Stimulated activated naive CD8-positive, alpha-beta T cell treated with anti-CD3 and anti-CD28 coated beads, Interleukin-15, Interleukin-2, amounts not matched to agents 100 ng/mL and 50 ng/mL, for 24 hours (primary cell): Measurements from ENCODE around the gene GPX5.
"Not testable (repeated sequence)": the region's sequence is repeated elsewhere in the genome, so short reads cannot be mapped to it uniquely, and the experiment has no call there.

ENCODE experiments used
- H3K27ac Mint-ChIP-seq: one replicate; pipeline ENCODE4 v1.8.0; 2021; ENCODE audit warnings: mild to moderate bottlenecking, mixed read lengths
- H3K27me3 Mint-ChIP-seq: one replicate; pipeline ENCODE4 v1.8.0; 2021; ENCODE audit warnings: mixed read lengths
- H3K36me3 Mint-ChIP-seq: one replicate; pipeline ENCODE4 v1.8.0; 2021; ENCODE audit warnings: low read depth, mixed read lengths
- H3K4me1 Mint-ChIP-seq: one replicate; pipeline ENCODE4 v1.8.0; 2021; ENCODE audit warnings: low read depth, mixed read lengths
- H3K4me3 Mint-ChIP-seq: one replicate; pipeline ENCODE4 v1.8.0; 2021; ENCODE audit warnings: mild to moderate bottlenecking, mixed read lengths
- H3K9me3 Mint-ChIP-seq: one replicate; pipeline ENCODE4 v1.8.0; 2021; ENCODE audit warnings: mixed read lengths

GPX5 gene

DNA sequence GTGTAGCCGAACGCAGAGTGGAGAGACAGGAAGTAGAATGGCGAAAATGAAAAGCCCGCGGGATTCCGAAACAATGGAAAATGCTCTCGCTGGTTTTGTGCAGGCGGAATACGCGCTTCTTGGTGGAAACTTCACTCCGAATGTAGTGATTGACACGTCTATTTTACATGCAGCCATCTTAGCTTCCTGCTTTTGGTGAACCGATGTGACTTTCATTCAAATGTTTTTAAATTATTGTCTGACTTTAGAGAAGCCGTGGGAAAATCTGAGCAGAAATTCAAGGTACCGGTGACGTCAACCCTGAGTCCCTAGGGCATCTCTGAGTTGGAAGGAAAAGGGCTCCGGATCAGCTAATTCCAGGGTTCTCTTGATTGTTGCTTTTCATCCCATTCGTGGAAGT, 11.4 kb downstream of the GPX5 start:
- H3K36me3 Mint-ChIP-seq: no peaks in the 10 kb centered on the region
- peaks cover 14% of the 10 kb centered on the region for H3K4me1 Mint-ChIP-seq
- no peak overlapping the region for H3K27ac Mint-ChIP-seq
- H3K4me3 Mint-ChIP-seq: peak overlapping the region; percentile 71
- H3K9me3 Mint-ChIP-seq: peaks cover 10% of the 10 kb centered on the region
- peaks cover 73% of the 10 kb centered on the region for H3K27me3 Mint-ChIP-seq

DNA sequence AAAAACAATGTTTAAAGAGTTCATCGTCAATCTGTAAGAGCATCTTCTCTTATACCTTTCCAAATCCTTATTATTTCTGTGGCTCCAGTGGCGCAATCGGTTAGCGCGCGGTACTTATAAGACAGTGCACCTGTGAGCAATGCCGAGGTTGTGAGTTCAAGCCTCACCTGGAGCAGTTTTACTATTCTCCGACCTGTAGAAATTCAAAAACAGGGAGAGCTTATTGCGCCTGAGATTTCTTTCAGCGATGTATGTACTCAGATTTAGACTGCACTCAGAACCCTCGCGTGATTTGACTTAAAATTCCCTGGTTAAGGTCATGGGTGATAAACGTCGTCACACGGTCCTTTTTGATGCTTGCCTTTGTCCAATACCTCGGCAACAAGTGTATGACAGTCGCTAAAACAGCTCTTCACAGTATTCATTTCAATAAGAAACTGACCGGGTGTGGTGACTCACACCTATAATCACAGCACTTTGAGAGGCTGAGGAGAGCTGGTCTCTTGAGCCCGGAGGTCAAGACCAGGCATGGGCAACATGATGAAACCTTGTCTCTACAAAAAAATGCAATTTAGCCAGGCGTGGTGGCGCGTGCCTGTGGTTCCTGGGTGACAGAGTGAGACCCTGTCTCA, 11.9 kb downstream of the GPX5 start:
- no peaks in the 10 kb centered on the region for H3K36me3 Mint-ChIP-seq
- peak overlapping the region; percentile 40 for H3K27ac Mint-ChIP-seq
- H3K4me3 Mint-ChIP-seq: peak overlapping the region; percentile 71
- peaks cover 10% of the 10 kb centered on the region for H3K9me3 Mint-ChIP-seq
- H3K4me1 Mint-ChIP-seq: peaks cover 19% of the 10 kb centered on the region
- H3K27me3 Mint-ChIP-seq: peaks cover 78% of the 10 kb centered on the region

DNA sequence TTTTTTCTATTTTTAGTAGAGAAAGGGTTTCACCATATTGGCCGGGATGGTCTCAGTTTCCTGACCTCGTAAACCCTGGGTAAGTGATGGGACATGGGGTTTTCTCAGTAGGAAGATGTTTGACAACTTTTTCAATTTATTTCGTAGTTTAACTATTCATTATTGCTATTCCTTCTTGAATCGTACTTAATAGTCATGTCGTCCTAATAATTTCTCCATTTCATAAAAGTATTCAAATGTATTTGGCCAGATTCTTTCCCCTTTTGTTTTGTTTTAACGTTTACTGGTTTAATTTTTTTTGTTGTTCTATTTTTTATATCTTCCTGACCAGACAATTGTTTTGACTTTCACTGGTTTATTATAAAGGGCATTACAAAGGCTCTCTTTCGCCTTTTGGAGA, 16.3 kb downstream of the GPX5 start:
- H3K27me3 Mint-ChIP-seq: peaks cover 77% of the 10 kb centered on the region
- no peak overlapping the region for H3K27ac Mint-ChIP-seq
- peaks cover 30% of the 10 kb centered on the region for H3K4me1 Mint-ChIP-seq

DNA sequence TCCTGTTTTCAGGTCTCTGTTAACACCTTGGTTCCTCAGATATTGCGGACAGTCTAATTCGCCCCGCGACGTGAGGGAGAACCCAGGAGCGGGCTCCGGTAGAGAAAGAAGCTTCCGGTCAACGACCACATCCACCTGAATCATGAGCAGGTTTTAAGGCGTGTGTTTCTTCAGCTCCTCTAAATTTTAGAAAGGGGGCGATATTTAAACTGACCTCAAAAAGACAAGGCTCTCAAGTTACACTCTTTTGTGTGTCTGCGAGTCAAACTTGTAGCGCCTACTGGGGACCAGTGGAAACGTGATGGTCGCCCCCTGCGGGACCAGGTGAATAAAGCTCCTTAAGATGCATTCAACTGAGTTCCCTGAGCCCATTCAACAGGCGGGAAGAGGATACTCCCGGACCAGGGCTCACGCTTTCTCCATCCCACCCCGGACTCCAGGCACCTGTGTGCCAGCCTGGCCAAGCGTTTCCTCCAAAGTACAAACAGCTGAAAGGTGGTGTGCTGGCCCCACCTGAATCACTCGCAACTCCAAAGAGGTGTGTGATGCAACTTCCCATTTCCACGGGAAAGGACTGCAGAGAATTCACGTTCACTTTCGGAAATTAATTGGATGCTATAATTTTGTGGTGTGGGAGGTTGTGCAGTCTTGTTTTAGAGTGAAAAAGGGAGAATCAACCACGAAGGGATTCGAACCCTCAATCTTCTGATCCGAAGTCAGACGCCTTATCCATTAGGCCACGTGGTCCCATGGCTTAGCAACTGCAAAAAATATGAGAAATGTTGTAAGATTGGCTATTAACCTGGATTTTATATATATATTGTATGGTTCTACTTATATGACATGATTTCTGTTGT, 17.0 kb downstream of the GPX5 start:
- peaks cover 10% of the 10 kb centered on the region for H3K9me3 Mint-ChIP-seq
- H3K36me3 Mint-ChIP-seq: no peaks in the 10 kb centered on the region
- H3K4me1 Mint-ChIP-seq: peaks cover 24% of the 10 kb centered on the region
- H3K4me3 Mint-ChIP-seq: peak overlapping the region; percentile 68
- H3K27ac Mint-ChIP-seq: peak overlapping the region; percentile 86
- peaks cover 78% of the 10 kb centered on the region for H3K27me3 Mint-ChIP-seq

More for the DNA sequence above, 16.3 kb downstream of the GPX5 start:
- Mint-ChIP-seq H3K4me3 (peak overlapping the region; percentile 68), H3K9me3 (peaks cover 10% of the 10 kb centered on the region), H3K36me3 (no peaks in the 10 kb centered on the region)

DNA sequence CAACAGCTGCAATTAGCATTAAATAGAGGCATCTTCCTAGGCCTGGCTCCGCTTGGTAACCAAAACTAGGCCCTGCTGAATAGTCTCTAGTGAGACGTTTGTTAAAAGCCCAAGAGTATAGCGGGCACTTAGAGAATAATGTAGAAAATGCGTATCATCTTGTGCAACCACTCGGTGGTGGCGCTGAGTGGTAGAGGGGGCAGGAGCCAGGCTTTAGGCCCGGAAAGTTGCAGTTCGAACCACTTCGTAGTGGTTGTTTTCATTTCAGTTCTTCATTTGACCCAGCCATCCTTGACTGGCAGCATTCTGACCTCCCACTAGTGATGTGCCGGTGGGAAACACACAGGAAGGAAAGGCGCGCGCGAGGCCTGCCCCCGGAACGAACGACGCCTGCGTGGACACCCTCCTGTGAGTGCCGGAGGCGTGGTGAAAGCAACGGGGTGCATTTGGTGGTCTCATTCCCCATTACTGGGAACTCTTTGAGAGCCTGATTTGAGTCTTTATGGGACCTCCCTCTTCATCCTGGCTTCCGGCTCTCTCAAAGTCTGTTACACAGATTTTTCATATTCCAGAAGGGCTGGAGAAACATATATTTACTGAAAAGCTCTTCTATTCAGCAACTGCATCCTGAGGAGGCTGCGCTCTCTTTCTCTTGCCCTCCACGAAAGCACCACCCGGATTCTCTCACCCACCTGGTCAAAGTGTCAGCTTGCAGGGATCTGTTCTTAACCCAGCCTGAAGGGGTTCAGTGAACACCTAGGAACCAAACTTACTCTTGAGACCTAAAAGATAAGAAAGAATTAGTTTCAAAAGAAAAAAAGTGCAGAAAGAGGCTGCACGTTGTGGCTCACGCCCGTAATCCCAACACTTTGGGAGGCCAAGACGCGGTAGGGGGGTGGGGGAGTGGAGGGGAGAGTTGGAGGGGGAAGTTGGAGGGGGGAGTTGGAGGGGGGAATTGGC, 18.2 kb downstream of the GPX5 start:
- no peaks in the 10 kb centered on the region for H3K36me3 Mint-ChIP-seq
- peaks cover 24% of the 10 kb centered on the region for H3K4me1 Mint-ChIP-seq
- peaks cover 77% of the 10 kb centered on the region for H3K27me3 Mint-ChIP-seq
- H3K9me3 Mint-ChIP-seq: peaks cover 10% of the 10 kb centered on the region
- H3K27ac Mint-ChIP-seq: no peak overlapping the region
- peak overlapping the region; percentile 68 for H3K4me3 Mint-ChIP-seq

DNA sequence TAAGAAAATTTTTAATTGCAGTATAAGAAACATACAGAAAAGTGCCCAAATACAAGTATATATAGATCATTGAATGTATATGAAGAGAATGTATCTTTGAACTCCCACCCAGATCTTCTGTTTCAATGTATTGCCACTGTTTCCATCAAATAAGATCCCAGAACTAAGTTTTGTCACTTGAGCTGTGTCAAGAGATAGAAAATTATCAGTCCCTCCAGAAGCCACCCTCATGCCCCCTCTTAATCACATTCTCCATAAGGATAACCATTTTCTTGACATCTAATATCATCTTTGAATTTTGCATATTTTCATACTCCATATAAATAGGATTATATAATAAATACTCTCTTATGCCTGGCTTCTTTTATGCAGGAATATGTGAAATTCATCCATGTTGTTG, 20.3 kb downstream of the GPX5 start:
- Mint-ChIP-seq H3K36me3 (no peaks in the 10 kb centered on the region), H3K27ac (no peak overlapping the region), H3K4me3 (no peak overlapping the region), H3K9me3 (peaks cover 5% of the 10 kb centered on the region), H3K4me1 (peaks cover 24% of the 10 kb centered on the region), H3K27me3 (peaks cover 80% of the 10 kb centered on the region)

DNA sequence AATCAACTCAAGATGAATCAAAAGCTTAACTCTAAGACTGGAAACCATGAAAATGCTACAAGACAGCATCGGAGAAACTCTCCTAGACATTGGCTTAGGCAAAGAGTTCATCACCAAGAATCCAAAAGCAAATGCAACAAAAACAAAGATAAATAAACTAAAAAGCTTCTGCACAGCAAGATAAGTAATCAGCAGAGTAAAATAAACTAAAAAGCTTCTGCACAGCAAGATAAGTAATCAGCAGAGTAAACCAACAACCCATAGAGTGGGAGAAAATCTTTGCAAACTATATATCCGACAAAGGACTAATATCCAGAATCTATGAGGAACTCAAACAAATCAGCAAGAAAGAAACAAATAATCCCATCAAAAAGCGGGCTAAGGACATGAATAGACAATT, 21.3 kb downstream of the GPX5 start:
- H3K4me3 Mint-ChIP-seq, H3K27ac Mint-ChIP-seq, H3K9me3 Mint-ChIP-seq, H3K36me3 Mint-ChIP-seq: not testable (repeated sequence)
- H3K4me1 Mint-ChIP-seq: peaks cover 23% of the 10 kb centered on the region
- peaks cover 82% of the 10 kb centered on the region for H3K27me3 Mint-ChIP-seq

DNA sequence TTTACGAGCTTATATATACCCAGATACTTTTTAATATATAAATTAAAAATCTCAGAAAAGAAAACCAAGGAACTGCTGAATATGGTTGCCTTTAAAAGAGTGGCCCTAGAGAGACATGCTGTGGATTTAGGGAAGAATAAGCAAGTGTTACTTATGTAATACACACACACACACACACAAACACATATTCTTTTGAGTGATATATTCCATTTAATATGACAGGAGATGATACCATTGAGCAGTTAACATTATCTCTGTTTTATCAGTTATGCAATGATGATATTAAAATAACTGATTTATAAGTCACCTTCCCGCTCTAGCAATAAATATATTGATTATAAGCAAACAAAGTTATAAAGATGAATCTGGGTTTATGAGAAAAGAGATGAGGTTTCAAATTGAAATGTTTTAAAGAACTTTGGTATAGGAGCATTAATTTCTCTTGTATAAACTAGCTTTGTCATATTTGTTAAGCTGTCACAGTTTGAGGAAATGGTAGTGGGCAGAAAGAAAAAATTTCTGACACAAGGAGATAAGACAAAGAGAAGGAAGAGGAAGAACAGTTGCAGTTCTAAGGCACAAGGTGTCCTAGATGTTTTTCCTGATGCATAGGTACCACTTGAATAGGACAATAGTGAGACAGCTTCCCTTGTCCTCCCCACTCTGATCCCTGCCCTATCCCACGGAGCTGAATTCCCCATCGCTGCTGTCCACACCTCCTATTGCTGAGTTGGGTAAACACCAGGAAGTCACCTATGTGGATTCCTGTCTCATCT, 26.4 kb downstream of the GPX5 start:
- Mint-ChIP-seq H3K4me3 (no peak overlapping the region), H3K27ac (no peak overlapping the region), H3K36me3 (no peaks in the 10 kb centered on the region), H3K27me3 (peaks cover 78% of the 10 kb centered on the region), H3K4me1 (no peaks in the 10 kb centered on the region), H3K9me3 (no peaks in the 10 kb centered on the region)

DNA sequence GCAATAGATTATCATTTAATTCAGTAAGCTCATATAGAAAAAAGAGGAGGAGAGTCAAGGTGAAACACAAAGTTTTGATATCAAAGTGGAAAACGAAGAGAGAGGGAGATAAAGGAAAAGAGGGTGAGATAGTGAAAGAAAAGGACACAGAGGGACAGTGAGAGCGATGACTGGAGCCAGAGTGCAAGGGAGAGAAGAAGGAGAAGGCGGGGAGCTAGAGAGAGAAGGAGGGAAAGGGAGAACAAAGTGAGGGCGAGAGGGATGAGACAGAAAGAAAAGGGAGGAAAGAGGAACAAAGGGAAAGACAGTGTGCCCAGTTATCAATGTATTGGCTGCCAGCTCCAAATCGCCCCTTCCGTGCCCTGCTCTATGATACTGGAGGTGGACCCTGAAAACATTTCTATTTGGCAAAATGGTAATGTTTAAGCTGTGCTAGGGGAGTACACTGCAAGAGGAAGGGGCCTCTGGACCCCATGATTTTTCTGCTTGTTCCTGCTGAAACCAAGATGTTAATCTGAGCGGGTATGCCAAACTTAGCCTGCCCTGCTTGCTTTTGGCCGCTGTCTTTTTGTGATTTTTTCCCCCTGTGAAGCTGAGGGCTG, 27.8 kb downstream of the GPX5 start:
- H3K36me3 Mint-ChIP-seq: no peaks in the 10 kb centered on the region
- peaks cover 70% of the 10 kb centered on the region for H3K27me3 Mint-ChIP-seq
- H3K4me1 Mint-ChIP-seq: no peaks in the 10 kb centered on the region
- H3K27ac Mint-ChIP-seq: no peak overlapping the region
- no peaks in the 10 kb centered on the region for H3K9me3 Mint-ChIP-seq
- no peak overlapping the region for H3K4me3 Mint-ChIP-seq

DNA sequence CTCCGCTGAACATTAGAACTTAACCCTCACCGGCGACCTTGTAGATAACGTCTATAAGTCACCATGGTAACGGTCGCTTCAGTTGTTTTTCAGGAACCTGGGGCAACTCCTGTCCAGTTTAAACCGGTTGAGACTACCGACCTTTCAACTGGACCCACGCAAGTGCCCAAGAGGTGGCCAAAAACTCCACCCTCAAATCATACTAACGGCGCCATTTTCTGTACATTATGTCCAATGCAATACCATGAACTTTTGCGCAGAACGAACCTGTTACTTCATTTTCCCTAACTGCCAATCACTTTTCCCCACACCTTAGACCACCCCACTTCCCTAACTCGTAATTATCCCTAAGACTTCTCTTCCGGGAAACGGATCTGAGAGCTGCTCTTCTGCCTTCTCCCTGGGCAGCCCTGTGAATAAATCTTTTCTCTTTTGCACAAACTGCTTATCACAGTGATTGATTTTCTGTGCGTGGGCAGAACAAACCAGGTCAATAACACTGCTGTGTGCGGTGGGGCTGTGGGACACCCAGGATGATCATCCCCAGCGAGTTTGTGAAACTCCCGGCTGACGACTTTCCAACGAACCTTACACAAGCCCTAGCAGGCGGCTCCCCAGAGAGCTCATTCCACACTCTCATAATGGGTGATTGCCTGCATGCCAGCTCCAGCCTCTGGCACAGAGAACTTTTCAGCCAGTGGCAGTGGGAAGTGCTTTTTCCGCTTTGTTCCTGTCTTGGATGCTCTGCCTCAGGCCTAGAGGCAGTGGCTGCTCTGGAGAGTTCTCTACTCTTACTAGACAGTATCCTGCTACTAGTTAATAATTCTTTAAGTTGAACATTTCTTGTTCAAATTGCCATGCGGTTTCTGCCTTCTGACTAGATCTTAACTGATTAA, 28.6 kb downstream of the GPX5 start:
- Mint-ChIP-seq H3K4me3 (no peak overlapping the region), H3K27ac (no peak overlapping the region), H3K9me3 (no peaks in the 10 kb centered on the region), H3K4me1 (no peaks in the 10 kb centered on the region), H3K36me3 (no peaks in the 10 kb centered on the region), H3K27me3 (peaks cover 63% of the 10 kb centered on the region)

DNA sequence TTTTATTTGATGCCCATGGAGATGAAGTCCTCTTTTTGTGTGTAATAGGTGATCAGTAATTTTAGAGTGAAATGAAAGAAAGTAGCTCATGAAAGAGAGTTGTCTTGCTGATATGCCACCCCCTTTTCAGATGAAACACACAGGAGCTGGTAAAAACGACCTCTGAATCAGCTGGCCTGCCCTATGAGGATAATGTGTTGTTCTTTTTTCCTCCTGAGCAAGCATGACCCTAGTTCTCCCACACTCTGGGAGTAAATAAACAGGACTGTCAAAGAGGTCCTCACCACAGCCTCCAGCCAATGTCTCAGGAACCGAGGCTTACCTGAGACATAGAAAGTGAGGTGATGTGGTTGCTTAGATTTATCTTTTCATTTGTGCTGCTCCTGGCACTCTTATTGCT, 29.5 kb downstream of the GPX5 start:
- H3K27me3 Mint-ChIP-seq: peaks cover 60% of the 10 kb centered on the region
- no peaks in the 10 kb centered on the region for H3K4me1 Mint-ChIP-seq
- H3K36me3 Mint-ChIP-seq: no peaks in the 10 kb centered on the region
- H3K9me3 Mint-ChIP-seq: no peaks in the 10 kb centered on the region
- no peak overlapping the region for H3K4me3 Mint-ChIP-seq
- H3K27ac Mint-ChIP-seq: no peak overlapping the region

DNA sequence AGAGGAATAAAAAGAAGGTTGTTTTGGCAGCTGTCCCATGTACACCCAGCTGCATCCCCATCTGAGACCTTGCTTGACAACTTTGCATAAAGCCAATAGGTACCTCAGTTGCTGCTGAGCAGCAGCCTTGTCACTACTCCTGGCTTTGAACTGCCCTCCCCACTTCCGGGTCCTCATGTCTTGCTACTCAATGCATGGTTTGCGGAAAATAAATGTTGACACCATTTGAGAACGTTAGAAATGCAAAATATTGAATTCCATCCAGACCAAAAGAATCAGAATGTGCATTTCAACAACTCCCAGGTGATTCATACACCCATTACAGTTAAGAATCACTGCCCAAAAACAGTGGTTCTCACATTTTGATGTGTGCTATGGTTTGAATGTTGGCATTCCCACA, 32.9 kb downstream of the GPX5 start:
- H3K4me1 Mint-ChIP-seq: no peaks in the 10 kb centered on the region
- H3K36me3 Mint-ChIP-seq: no peaks in the 10 kb centered on the region
- no peak overlapping the region for H3K27ac Mint-ChIP-seq
- H3K4me3 Mint-ChIP-seq: no peak overlapping the region
- no peaks in the 10 kb centered on the region for H3K9me3 Mint-ChIP-seq
- H3K27me3 Mint-ChIP-seq: peaks cover 36% of the 10 kb centered on the region

DNA sequence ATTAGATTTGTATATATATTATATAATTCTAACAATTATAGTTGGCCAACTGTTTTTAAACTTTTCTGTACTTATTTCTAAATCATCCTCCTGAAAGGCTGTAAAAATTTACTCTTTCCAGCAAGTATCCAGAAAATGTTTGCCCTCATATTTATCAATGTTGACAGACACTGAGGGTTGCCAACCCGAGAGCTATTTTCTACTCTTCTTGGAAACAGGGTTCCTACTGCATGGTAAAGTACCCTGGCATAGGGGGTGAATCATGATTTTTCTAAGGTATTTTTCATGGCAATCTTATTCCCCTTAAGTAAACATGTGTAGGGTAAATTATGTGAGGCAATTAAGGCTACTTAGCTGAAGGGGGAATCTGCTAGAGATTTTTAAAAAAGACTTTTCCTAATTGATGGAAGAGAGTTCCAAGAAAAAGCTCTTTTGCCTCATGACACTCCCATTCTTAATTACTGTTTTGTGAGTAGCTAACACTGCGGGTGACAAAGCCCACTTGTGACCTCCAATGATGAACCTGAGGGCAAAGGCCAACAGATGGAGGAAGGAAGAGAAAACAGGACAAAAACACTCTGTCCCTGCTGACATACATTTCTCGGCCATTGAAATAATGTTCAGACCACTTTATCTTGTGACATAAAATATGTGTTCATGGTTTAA, 37.9 kb downstream of the GPX5 start:
- H3K4me1 Mint-ChIP-seq: no peaks in the 10 kb centered on the region
- H3K4me3 Mint-ChIP-seq: no peak overlapping the region
- H3K9me3 Mint-ChIP-seq: no peaks in the 10 kb centered on the region
- H3K27me3 Mint-ChIP-seq: peaks cover 47% of the 10 kb centered on the region
- no peak overlapping the region for H3K27ac Mint-ChIP-seq
- H3K36me3 Mint-ChIP-seq: no peaks in the 10 kb centered on the region
